Measurements from ENCODE around the gene TTC12.

The TTC12 gene

GRCh38 chr11:113363406-113363805 is 49.0 kb downstream of the TTC12 start:
- TF ChIP-seq, protein P1, sequence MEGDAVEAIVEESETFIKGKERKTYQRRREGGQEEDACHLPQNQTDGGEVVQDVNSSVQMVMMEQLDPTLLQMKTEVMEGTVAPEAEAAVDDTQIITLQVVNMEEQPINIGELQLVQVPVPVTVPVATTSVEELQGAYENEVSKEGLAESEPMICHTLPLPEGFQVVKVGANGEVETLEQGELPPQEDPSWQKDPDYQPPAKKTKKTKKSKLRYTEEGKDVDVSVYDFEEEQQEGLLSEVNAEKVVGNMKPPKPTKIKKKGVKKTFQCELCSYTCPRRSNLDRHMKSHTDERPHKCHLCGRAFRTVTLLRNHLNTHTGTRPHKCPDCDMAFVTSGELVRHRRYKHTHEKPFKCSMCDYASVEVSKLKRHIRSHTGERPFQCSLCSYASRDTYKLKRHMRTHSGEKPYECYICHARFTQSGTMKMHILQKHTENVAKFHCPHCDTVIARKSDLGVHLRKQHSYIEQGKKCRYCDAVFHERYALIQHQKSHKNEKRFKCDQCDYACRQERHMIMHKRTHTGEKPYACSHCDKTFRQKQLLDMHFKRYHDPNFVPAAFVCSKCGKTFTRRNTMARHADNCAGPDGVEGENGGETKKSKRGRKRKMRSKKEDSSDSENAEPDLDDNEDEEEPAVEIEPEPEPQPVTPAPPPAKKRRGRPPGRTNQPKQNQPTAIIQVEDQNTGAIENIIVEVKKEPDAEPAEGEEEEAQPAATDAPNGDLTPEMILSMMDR (IDR thresholded peaks at IDR 0.05; ENCODE audit: borderline replicate concordance, control extremely low read depth, extremely low read depth, insufficient read depth, missing control alignments): no peak
- in situ Hi-C loops (cut with MboI; ENCODE audit: low sequenced_read_pairs, unreplicated experiment): no loop called here
- DNase-seq (ENCODE audit: low spot score): no peak

- TF ChIP-seq, protein P1 (IDR thresholded peaks at IDR 0.05; ENCODE audit: borderline replicate concordance, control extremely low read depth, extremely low read depth, insufficient read depth, missing control alignments): no peak
- in situ Hi-C loops (cut with MboI; ENCODE audit: low sequenced_read_pairs, unreplicated experiment): no loop called here
- DNase-seq (ENCODE audit: low spot score): no peak
These were observed 49.7 kb downstream of the TTC12 start for GRCh38 chr11:113363996-113364641.

- TF ChIP-seq, protein P1 (IDR thresholded peaks at IDR 0.05; ENCODE audit: borderline replicate concordance, control extremely low read depth, extremely low read depth, insufficient read depth, missing control alignments): no peak
- no peak for DNase-seq (ENCODE audit: low spot score)
- in situ Hi-C loops (cut with MboI; ENCODE audit: low sequenced_read_pairs, unreplicated experiment): no loop called here
These were observed 51.5 kb downstream of the TTC12 start for GRCh38 chr11:113365895-113366294.

GRCh38 chr11:113369411-113369810 is 55.0 kb downstream of the TTC12 start:
- TF ChIP-seq, protein P1 (IDR thresholded peaks at IDR 0.05; ENCODE audit: borderline replicate concordance, control extremely low read depth, extremely low read depth, insufficient read depth, missing control alignments): no peak
- DNase-seq (ENCODE audit: low spot score): no peak
- in situ Hi-C loops (cut with MboI; ENCODE audit: low sequenced_read_pairs, unreplicated experiment): no loop called here

DNA sequence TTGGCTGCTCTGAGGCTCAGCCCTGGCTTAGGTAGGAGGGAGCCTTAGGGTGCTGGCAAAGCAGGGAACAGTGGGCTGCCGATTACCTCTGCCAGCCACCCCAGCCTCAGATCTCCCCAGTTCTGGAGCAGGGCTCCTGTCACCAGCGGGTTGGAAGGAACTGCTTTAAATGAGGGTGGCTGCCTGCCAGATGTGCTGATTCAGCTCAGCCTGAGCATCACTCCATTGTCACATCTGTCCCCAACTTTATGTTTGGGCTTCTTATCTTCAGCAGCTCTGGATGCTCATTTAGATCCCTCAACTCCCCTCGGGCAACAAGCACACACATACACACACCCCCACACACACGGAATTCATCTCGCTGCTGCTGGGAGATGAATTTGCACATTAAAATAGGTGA is 56.3 kb downstream of the TTC12 start:
- no peak for DNase-seq (ENCODE audit: low spot score)
- in situ Hi-C loops (cut with MboI; ENCODE audit: low sequenced_read_pairs, unreplicated experiment): no loop called here
- TF ChIP-seq, protein P1 (IDR thresholded peaks at IDR 0.05; ENCODE audit: borderline replicate concordance, control extremely low read depth, extremely low read depth, insufficient read depth, missing control alignments): no peak

GRCh38 chr11:113372309-113372708 is 57.9 kb downstream of the TTC12 start:
- TF ChIP-seq, protein P1 (IDR thresholded peaks at IDR 0.05; ENCODE audit: borderline replicate concordance, control extremely low read depth, extremely low read depth, insufficient read depth, missing control alignments): no peak
- DNase-seq (ENCODE audit: low spot score): no peak
- in situ Hi-C loops (cut with MboI; ENCODE audit: low sequenced_read_pairs, unreplicated experiment): no loop called here
